NCI-H2029 treated with DMSO at 0.1 percent for 48 hours (cell line): Measurements from ENCODE around the gene ATR.
"Not testable (repeated sequence)": the region's sequence is repeated elsewhere in the genome, so short reads cannot be mapped to it uniquely, and the experiment has no call there.

Experiments
- DNase-seq: peaks from one replicate; lab custom pipeline; 2025; lab: John Stamatoyannopoulos, UW

ATR gene

DNA sequence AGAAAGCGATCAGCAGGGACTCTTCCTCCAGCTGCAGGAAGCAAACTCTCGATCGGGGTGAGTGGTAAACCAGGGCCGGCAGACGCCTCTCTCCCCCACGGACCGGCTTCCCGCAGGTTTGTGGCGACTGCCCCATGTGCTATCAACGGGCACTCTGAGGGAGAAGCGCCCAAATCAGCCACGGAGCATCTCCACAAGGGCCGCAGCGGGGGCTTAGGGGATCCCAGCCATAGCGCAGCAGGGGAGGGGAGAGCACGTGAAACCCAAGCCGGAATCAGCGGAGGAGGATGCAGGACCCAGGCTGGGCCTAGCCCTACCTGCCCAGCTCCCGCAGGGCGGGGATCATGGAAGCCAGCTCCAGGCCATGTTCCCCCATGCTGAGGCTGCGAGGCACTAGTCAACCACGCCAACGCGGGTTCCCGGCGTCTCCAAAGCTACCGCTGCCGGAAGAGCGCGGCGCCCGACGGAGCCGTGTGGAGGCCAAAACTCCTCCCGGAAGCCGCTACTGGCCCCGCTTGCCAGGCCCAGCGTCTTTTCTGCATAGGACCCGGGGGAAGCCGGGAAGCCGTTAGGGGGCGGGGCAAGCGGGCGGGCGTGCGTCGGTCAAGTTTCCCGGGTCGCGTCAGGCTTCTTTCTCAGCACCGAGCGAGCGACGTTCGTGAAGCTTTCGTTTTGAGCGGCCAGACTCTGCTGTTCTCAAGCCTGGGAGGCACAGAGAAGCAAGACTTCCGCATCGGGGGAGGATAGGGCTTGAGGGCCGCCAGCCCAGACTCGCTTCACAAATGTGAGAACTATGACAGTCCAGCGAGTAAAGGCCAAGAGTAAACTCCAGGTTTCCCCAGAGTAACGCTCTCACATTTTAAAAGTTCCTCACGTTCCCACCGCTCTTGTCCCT, at the start of gene ATR:
ATR (minus strand) TSS at position 405 of the 895 bp plus-strand sequence; CDS start at position 376, 29 bp downstream.
- DNase-seq: peak; percentile 79

DNA sequence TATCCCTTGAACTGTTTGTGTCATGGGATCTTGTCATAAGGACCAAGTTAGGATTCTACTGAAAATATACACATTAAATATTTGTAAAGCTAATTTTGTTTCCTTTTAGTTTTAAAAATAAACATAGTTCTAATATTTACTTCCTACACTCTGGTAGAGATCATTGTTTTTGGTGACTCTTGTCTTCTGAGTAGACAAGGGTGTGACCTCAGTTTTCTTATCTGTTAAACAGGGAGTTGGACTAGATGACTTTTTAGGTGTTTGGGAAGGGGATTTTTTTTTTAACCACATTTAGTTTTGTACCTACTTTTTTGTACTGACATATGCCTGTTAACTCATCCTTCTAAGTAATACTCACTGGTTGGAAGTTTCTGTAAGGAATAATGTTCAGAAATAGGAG, 48.4 kb upstream of the ATR start:
- DNase-seq: no peak

DNA sequence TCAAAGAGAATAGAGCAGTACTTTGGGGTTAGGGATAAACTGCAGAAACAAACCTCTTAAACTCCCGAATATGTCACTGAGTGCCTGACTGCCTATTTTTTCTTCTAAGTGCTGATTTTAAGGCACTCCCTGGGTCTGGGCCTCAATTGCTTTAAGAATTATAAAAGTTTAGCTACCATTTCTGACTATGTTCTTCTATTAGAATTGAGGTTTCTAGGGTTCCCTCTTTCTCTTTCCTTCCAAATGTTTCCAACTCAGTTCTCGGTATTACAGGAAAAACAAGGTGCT, 46.6 kb upstream of the ATR start:
- no peak for DNase-seq

DNA sequence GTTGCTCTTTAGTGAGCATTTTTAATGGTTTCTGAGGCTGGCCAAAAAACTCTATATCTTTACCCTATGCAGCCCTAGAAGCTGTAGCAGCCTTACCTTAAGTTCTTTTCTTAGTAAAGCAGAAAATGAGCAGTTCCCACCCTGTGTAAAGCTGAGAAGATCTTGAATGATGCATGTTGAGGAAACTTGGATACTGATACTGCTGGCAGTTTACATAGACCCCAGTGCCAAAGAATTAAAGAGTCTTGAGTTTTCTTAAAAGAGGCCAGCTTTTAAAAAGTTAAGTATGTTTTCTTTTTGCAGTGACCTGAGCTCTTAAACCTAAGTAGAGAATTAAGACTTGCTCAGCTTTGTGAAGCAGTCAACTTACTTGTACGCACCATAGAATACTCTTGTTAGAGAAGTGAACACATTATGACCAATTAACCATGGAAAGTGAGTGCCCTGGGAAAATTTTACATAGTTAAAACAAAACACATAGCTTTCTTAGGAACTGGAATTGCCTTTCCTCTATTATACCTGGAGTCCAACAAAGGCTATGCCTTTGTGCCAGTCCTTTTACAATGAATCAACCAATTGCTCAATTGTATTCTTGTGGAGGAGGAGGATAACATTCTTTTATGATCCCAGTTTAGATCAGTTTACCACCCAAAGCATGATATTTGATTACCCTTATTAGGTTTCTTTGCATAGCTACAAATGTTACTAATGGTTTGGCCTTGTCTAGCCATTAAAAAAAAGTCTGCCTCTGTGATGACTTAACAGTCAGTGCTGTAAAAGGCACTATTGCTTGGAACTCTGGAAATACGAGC, 46.0 kb upstream of the ATR start:
- no peak for DNase-seq

DNA sequence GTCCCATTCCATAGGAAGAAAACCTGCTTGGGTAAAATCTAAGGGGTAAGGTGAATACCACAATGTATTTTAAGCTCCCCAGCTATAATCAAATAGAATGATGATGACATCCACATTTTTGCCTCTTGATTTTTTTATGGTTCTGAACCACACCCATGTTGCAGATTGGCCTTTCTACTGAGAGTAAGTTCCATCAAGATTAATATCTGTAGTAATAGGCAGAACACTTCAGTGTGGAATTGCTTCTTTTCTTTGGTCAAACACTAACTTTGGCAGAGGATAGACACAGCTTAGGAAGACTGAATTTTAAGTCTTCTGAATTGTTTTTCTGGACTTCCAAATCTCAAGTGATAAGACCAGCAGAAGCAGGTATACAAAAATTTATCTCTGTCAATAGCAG, 44.7 kb upstream of the ATR start:
- no peak for DNase-seq

DNA sequence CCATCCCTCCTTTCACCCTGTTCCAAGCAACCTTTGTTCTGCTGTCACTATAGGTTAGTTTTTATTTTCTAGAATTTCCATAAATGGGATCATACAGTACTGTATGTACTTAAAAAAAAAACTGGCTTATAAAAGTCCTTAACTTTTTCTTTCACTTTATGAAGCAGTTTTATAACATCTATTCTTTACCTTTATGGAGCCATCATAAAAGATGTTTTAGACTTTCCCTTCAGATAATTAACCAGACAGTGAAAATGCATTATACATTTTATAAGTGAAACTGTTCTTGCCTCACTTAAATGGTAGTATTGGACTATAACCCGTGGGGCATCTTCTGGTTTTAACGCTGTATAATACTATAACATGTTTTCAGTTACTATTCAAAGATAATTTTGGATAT, 43.9 kb upstream of the ATR start:
- DNase-seq: no peak

DNA sequence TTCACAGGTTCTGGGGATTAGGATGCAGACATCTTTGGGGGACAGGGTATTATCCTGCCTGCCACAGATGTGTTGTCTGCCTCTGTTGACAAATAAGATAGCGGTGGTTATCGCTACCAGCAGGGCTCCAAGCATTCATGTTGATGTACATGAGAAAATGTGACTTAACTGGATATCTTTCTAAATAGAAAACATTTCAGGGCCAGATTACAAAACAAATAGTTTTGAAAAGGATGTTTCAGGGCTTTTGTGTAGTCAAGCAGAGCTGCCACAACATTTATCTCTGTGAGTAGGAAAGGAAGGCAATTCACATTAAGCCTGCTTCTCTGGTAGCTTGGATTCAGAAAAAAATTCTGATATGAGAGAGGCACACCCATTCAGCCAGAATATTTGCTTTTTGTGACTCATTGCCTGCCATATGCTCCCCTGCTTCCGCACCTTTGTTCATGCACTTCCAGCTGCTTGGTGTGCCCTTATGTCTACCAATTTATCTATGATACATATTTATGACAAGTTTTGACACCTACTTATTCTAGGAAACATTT, 40.5 kb upstream of the ATR start:
- peak; percentile 75 for DNase-seq

DNA sequence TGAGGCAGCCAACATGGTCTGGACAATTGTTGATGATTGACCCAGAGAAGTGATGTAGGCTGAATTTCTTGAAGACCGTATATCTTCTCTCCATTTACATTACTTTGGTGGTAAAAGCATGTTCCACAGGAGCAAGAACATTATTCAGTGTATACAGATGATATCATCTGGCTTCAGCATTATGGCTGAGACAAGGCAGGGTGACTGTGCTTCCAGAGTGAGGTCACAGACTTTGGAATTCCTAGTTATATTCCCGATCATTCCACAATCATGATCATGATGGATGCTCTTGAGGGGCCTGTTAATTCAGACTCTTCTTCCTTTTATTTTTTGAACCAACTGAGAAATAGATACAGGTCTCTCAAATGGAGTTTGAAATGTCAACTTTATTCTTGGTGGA, 36.6 kb upstream of the ATR start:
- DNase-seq: no peak

DNA sequence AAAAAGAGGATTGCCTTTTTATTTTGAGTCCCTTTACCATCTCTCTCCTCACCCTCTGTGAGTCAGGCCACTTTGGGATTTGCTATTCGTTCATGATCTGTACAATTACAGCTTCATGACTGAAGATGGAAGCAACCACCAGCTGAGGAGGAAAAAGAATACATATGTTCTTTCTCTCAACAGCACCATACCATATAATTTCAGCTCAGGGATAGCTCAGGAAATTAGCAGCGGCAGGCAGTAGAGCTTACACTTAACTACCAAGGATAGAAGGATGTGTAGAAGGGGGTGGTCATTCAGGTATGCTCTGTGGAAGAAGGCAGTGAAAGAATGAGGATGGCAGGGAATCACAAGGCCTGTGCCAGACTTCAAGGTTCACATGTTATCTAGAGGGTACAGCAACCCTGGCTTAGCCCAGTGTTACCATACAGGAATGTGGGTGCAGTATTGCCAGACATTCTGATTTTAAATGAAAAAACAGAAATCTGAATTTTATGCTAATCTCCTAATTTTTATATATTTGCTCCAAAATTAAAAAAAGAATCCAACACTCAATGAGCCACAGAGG, 35.6 kb upstream of the ATR start:
- DNase-seq: no peak

DNA sequence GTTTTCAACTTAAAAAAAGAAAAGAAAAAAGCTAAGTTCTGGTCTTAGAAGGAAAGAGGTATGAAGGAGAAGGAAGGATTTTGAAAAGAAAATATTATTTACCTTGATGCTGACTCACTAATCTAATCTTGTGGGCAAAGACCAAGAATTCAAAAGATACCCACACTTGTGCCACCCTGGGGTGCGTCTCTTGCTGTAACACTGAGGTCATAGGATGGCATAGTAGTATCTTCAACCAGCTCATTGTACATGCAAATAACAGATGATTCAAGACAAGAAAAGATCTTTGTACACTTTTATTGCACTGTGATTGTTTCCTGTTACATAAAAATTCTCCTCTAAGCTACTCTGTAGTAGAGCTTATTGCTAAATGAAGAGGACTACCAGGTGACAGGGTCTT, 35.0 kb upstream of the ATR start:
- no peak for DNase-seq

DNA sequence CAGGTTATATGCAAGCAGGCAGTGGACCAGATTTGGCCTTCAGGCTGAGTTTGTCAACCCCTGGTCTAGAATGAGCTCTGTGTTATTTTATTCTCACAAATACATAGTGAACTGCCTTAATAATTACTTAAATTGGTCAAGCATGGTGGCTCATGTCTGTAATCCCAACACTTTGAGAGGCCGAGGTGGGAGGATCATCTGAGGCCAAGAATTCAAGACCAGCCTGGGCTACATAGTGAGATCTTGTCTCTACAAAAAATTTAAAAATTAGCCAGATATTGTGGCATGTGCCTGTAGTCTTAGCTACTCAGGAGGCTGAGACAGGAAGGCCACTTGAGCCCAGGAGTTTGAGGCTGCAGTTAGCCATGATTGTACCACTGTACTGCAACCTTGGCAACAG, 32.7 kb upstream of the ATR start:
- no peak for DNase-seq

DNA sequence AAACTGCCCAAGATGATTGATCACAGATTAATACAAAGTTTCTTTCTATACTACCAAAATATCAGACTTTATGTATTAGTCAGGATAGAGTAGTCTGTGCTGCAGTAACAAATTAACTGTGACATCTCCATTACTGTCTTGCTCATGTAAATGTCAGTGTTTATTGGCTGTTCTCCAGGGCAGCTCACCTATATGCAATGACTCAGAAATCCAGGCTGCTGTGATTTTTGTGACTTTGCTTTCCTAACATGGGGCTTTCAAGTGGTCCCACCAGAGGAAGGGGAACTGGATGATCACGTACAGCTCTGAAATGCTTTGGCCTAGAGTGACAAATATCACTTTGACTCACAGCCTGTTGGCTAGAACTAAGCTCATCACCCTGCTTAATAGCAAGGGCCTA, 30.6 kb upstream of the ATR start:
- no peak for DNase-seq

DNA sequence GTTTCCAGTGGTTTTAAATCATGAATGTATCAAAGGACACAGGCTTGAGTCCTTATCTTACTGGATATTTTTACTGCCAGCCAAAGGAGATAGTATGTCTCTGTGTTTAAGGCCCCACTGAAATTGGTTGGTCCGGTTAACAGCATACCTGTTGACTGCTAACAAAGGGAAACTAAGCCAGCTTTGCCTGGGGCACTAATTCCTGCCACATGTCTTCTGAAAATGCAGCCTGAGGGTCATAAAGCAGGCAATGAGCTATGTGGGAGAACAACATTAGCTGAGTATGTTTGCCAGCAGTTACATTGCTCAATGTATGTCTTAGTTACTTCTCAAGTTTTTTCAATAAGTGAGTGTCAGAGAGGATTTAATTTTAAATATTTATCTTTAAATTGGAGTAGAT, 30.1 kb upstream of the ATR start:
- no peak for DNase-seq

DNA sequence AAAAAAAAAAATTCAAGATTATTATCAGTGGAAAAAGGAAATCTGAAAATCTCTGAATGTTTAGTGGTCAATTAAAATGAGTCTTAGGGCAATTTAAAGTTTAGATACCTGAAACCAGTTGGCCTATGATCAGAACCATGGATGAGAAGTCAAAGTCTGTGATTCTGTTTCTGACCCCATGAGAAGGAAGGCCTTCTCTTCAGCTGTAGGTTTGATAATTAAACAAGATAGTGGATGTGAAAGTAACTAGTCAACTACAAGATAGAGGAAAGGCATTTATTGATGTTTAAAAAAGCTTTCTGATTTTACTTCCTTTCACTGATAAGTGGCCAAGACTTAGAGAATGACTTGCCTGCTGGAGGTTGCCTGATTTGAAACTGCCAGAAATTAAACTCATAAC, 26.4 kb upstream of the ATR start:
- DNase-seq: no peak

DNA sequence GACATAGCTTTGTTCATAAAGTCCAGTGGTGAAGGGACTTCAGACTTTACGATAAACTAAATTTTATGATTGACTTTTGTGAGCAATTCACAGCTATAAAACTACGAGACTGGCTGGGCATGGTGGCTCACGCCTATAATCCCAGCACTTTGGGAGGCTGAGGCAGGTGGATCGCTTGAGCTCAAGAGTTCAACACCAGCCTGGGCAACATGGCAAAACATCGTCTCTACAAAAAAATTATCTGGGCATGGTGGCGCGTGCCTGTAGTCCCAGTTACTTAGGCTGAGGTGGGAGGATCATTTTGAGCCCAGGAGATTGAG, 24.8 kb upstream of the ATR start:
- DNase-seq: not testable (repeated sequence)

DNA sequence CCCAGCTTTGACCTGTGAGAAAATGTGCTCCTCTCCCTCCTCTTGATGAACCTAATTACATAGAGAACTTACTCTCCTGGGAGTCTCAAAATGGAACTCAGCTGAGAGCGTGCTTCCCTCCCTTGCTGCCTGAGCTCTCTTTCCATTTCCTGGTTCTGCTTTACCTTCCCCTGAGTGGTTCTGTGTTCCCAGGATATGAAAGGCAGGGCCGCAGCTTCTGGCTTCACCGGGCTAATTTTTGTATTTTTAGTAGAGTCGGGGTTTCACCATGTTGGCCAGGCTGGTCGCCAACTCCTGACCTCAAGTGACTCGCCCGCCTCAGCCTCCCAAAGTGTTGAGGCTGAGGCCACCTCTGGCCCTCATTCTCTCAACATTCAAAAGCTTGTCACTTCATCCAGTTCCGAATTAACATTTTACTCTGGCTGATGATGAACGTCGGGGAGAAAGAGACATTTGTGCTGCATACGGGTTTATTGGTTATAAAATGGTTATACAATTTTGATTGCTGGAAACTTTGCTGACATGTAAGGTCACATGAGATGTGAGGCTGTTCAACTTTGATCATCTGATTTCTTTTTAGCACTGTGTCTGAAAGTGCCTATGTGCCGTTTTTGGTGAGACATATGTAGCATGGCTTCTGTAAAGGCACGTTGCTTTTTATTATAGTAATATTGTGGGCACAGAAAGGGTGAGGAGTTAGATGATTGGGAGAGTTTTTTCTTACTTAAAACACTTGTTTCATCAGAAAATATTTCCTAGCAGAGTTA, 24.3 kb upstream of the ATR start:
- DNase-seq: no peak

DNA sequence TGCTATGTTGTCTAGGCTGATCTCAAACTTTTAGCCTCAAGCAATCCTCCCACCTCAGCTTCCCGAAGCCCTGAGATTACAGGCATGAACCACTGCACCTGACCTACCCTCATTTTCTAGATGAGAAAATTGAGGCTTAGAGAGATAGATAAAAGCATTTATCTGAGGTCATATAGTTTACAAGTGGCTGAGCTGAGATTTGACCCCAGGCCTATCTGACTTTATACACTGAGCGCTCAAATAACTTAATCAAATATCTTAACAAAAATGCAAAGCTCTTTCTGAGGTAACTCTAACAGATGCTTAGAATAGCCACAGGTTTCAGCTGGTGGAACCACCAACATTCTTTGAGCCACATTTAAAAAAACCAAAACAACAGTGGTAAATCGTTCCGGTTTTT, 23.2 kb upstream of the ATR start:
- DNase-seq: no peak

DNA sequence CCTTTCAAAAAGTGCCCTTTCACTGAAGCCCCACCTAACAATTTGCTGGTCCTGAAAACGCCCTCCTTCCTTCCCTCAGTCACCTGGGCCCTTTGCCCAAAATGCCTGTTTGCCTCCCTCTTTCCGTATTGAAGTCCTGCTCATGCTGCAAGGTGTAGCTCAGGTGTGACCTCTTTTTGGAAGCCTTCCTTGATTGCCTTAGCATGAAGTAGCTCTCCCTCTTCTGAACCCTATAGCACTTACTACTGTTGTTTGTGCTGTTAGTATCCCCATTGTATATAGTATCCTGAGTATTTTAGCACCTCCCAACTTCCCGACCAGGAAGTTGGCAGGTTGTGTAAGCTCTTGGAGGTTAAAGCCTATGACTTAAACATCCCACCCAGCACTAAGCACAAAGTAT, 19.4 kb upstream of the ATR start:
- peak; percentile 45 for DNase-seq

DNA sequence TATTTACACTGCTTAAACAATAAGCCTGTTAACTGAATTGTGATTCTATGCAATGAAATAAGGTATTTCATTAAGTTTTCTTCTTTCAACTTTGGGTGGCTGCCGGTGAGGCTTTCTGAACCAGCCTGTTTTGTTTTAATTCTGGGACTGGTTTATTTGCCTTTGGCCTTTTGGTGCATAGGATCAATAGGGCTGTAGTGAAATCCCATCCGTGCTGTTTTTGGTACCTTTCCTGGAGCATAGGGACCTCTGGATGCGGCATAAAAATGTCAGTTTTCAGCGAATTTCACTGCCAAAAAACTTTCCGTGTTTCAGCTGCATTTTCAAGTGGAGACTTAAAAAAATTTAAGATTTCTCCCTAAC, 18.2 kb upstream of the ATR start:
- no peak for DNase-seq

DNA sequence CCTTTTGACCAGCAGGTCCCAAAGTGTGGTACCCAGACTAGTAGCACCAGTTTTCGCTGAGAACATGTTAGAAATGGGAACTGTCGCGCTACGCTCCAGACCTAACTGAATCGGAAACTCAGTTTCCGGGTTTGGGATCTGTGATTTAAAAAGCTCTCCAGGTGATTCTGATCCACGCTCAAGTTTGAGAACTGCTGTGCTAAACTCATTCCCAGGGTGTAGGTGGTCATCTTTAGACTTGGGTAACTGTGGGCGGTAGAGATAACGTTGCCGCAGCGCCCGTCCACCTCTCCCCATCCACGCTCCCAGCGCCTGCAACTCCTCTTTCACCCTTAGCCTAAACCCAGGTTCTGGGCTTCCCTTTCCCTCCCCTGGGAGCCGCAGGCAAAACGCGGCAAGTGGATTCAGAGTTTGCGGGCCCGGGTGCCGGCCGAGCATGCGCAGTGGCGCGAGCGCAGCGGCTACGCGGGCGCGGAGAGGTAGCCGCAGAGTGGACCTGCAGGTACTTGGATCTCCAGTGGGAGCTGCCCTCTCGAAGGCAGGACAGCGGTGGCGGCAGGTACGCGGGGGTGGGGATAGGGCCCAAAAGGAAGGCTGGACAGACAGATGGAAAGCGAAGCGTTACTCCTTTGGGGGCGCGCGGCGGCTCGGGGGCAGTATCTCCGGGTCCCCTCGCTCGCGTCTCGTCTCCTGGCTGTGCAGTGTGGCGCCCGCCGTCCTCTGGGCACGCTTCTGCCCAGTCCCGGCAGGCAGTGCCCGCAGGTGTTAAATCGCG, 17.6 kb upstream of the ATR start, which contains the start of gene PLS1:
PLS1 (plus strand) TSS at position 443 of the 775 bp plus-strand sequence. CDS start 67,845 bp downstream, outside the sequence.
- peak; percentile 83 for DNase-seq

DNA sequence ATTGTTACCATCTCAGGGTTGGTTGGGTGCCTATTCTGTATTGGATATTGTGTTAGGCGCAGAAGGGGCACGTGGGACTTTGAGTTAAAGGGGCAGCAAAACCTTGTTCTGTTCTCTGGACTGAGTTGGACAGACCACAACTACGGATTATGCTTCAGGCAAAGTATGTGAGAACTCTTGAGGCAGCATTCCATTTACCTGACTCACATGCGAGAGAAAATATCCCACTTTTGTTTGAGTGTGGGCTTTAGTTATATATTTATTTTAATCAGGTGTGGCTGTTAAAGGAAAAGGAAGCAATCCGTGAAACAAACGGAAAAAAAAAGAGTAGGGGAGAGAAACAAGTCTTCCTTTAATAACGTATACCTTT, 17.0 kb upstream of the ATR start:
- no peak for DNase-seq

DNA sequence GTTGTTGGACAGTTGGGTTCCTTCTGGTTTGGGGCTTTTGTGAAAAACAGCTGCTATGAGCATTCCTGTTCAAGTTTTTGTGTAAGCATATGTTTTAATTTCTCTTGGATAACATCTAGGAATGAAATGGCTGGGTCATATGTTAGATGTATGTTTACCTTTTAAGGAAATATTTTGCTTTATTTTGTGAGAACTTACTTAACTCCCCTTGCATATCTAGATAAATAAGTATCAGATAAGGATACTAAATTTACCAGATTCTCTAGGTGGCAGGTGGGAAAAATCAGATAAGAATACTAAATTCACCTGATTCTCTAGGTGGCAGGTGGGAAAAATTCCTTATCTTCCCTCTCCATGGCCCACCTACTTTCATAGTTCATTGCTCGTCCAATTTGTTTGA, 16.6 kb upstream of the ATR start:
- no peak for DNase-seq
